Endothelial cell of umbilical vein (primary cell): ENCODE results near the gene IL6R. TPM values are rescaled to one million over a fixed set of nuclear protein-coding genes. Genes with fewer than 3 reads are reported as not detected.

ENCODE experiments used
- BruUV-seq: library from RNA; stranded (reverse); fragments of 400-500 nt; replicated peaks from 2 replicates; lab custom pipeline; 2021; lab: Mats Ljungman, UMichigan
- CTCF ChIA-PET: fragments of 300-600, 350-600 bp; sonication (Branson Sonifier 250); formaldehyde crosslinking; loops from one replicate; lab custom pipeline; 2021; ENCODE audit warnings: antibody characterized with exemption, inconsistent platforms; lab: Charles Lee
- POLR2A ChIA-PET: fragments of 300-600, 350-600 bp; sonication (Branson Sonifier 250); formaldehyde crosslinking; loops from one replicate; lab custom pipeline; 2021; ENCODE audit warnings: antibody characterized with exemption, inconsistent platforms; lab: Charles Lee
- DNase-seq: peaks from one replicate; pipeline ENCODE4 v3.0.0-alpha.2; 2011; ENCODE audit warnings: low read depth, low spot score
- FAIRE-seq: peaks from 2 replicates; lab custom pipeline; 2011; peaks lifted over from hg19 to GRCh38; lab: Jason Lieb, UNC
- H2AFZ ChIP-seq: 2 replicates; pipeline ENCODE4 v1.6.0; 2012; ENCODE audit warnings: low read depth, low read length, control low read depth, inconsistent platforms
- H3K27ac ChIP-seq: 2 replicates; pipeline ENCODE4 v1.5.1; 2011; ENCODE audit warnings: low read depth, mild to moderate bottlenecking, control low read depth, low read length, moderate library complexity; ENCODE audit not compliant: insufficient read depth
- H3K27me3 ChIP-seq, 2 experiments: 2 replicates each; pipeline versions ENCODE4 v1.6.0 to v1.6.1; 2011; ENCODE audit warnings: low read length in 2 of 2, mixed read lengths in 1 of 2; ENCODE audit not compliant: control insufficient read depth in 2 of 2, insufficient read depth in 2 of 2
- H3K36me3 ChIP-seq, 2 experiments: 2 replicates in 1 of 2; 3 replicates in 1 of 2; pipeline ENCODE4 v1.5.1; 2011; ENCODE audit warnings: low read length in 2 of 2, mild to moderate bottlenecking in 1 of 2, moderate library complexity in 1 of 2; ENCODE audit not compliant: control insufficient read depth in 2 of 2, insufficient read depth in 2 of 2; ENCODE audit errors: extremely low read depth in 1 of 2
- H3K4me1 ChIP-seq: 3 replicates; pipeline ENCODE4 v1.5.1; 2011; ENCODE audit warnings: mild to moderate bottlenecking, low read length; ENCODE audit not compliant: control insufficient read depth, insufficient read depth; ENCODE audit errors: extremely low read depth
- H3K4me2 ChIP-seq: 2 replicates; pipeline ENCODE4 v1.6.1; 2011; ENCODE audit warnings: low read length, control low read depth, mixed read lengths; ENCODE audit not compliant: insufficient read depth
- H3K4me3 ChIP-seq, 3 experiments: fragments of 200-600 bp in 1 of 3; sonication (generic), shearing (Covaris generic) in 1 of 3; replicated peaks in 1 of 3; 2 replicates each; pipeline ENCODE4 v1.5.1; 2011 to 2016; ENCODE audit warnings: control low read depth in 3 of 3, low read length in 3 of 3, mild to moderate bottlenecking in 2 of 3, inconsistent platforms in 1 of 3, low read depth in 1 of 3, moderate library complexity in 1 of 3; ENCODE audit not compliant: insufficient read depth in 1 of 3
- H3K79me2 ChIP-seq: 2 replicates; pipeline ENCODE4 v1.6.0; 2012; ENCODE audit warnings: low read length, inconsistent platforms; ENCODE audit not compliant: control insufficient read depth, insufficient read depth
- H3K9ac ChIP-seq: replicated peaks from 2 replicates; pipeline ENCODE3; 2011; ENCODE audit warnings: low read length, control low read depth; ENCODE audit not compliant: insufficient read depth; ENCODE audit errors: extremely low read depth
- H3K9me1 ChIP-seq: replicated peaks from 3 replicates; pipeline ENCODE4 v1.6.0; 2011; ENCODE audit warnings: mild to moderate bottlenecking, low read length; ENCODE audit not compliant: control insufficient read depth, insufficient read depth; ENCODE audit errors: extremely low read depth
- H3K9me3 ChIP-seq: replicated peaks from 2 replicates; pipeline ENCODE4 v1.5.1; 2012; ENCODE audit warnings: low read length, inconsistent platforms; ENCODE audit not compliant: control insufficient read depth, insufficient read depth
- H4K20me1 ChIP-seq: replicated peaks from 2 replicates; pipeline ENCODE3; 2011; ENCODE audit warnings: mild to moderate bottlenecking, low read length; ENCODE audit not compliant: control insufficient read depth, insufficient read depth; ENCODE audit errors: extremely low read depth
- CTCF ChIP-seq, 2 donors: IDR thresholded peaks; 1 replicate in 1 of 2; 2 replicates in 1 of 2; pipeline ENCODE4 v1.5.1; 2011; ENCODE audit warnings: low read length in 2 of 2, mild to moderate bottlenecking in 2 of 2, moderate library complexity in 2 of 2, control low read depth in 1 of 2, inconsistent platforms in 1 of 2, low read depth in 1 of 2; ENCODE audit not compliant: insufficient read depth in 1 of 2; ENCODE audit errors: extremely low read depth in 1 of 2
- EZH2 ChIP-seq: IDR thresholded peaks from 2 replicates; pipeline ENCODE4 v1.6.1; 2012; ENCODE audit warnings: borderline replicate concordance, low read depth, mild to moderate bottlenecking, moderate library complexity, low read length, inconsistent platforms; ENCODE audit not compliant: severe bottlenecking
- FOS ChIP-seq: IDR thresholded peaks from 2 replicates; pipeline ENCODE4 v1.6.1; 2011; ENCODE audit warnings: mild to moderate bottlenecking, low read length, moderate library complexity, borderline replicate concordance; ENCODE audit not compliant: insufficient read depth
- GATA2 ChIP-seq: IDR thresholded peaks from 2 replicates; pipeline ENCODE4 v1.7.0; 2011; ENCODE audit warnings: low read depth, mild to moderate bottlenecking, moderate library complexity, mixed read lengths, low read length; ENCODE audit not compliant: insufficient read length, insufficient read depth
- JUN ChIP-seq: IDR thresholded peaks from 2 replicates; pipeline ENCODE4 v1.6.1; 2011; ENCODE audit warnings: borderline replicate concordance, low read depth; ENCODE audit not compliant: insufficient read length, insufficient read depth
- MAX ChIP-seq: IDR thresholded peaks from 2 replicates; pipeline ENCODE4 v1.6.1; 2011; ENCODE audit not compliant: insufficient read depth, insufficient read length
- MYC ChIP-seq: IDR thresholded peaks from one replicate; pipeline ENCODE4 v1.6.1; 2011; ENCODE audit warnings: mild to moderate bottlenecking, low read depth, low read length
- POLR2A ChIP-seq: IDR thresholded peaks from 2 replicates; pipeline ENCODE4 v1.6.1; 2012; ENCODE audit warnings: low read depth, mild to moderate bottlenecking, control low read depth, low read length
- POLR2AphosphoS5 ChIP-seq: IDR thresholded peaks from 2 replicates; pipeline ENCODE4 v1.6.1; 2012; ENCODE audit warnings: low read depth, mild to moderate bottlenecking, control low read depth, low read length, moderate library complexity; ENCODE audit not compliant: insufficient read depth
- dilution Hi-C: fragments of 300-500 bp; cut with MboI; formaldehyde crosslinking; loops from one replicate; pipeline ENCODE4 v1.15.0; 2019; ENCODE audit warnings: low sequenced_read_pairs; ENCODE audit not compliant: extremely low pct_ligation_motif_present
- intact Hi-C: fragments of 100-400 bp; cut with micrococcal nuclease; formaldehyde crosslinking; loops from one replicate; pipeline ENCODE4 v1.10.0; 2022
- polyA plus RNA-seq, 4 experiments: library from polyadenylated mRNA; depleted of rRNA in 3 of 4; stranded (reverse) in 3 of 4; unstranded in 1 of 4; fragments of >200 nt; gene quantifications; 2 replicates each; pipeline versions ENCODE4 v1.2.1 to v1.2.3, GENCODE V29; 2011 to 2012; ENCODE audit warnings: missing spikeins in 1 of 4
- total RNA-seq: library from RNA; stranded (reverse); gene quantifications from 2 replicates; pipeline ENCODE4 v1.2.3, GENCODE V29; 2021

The IL6R gene
- total and polyA plus RNA-seq, 2 donors (not counting 3 experiments of a cell fraction or from before 2014, with no cell fraction given) = 4.8 to 5.1 TPM

- ChIA-PET POLR2A (interaction anchor here (0.6 kb wide), 1 partner anchor 382 kb away, joined by 3 read pairs; no protein-coding TSS in a partner anchor), CTCF (interaction anchor here (0.8 to 0.9 kb wide), 2 partner anchors 9 to 25 kb away, joined by 3 to 4 read pairs; no protein-coding TSS in a partner anchor)
- no peak overlapping the region for H3K4me2 ChIP-seq
- FAIRE-seq (no peak), DNase-seq (no peak)
- no peaks in the 10 kb centered on the region for H3K79me2 ChIP-seq
- dilution Hi-C loops = no loop called here
- no peaks in the 10 kb centered on the region for H3K27me3 ChIP-seq
- BruUV-seq = no TSS peak
- intact Hi-C loops = no loop called here
- H3K36me3 ChIP-seq = no peaks in the 10 kb centered on the region
- no peaks in the 10 kb centered on the region for H3K9me1 ChIP-seq
- no peak overlapping the region for H3K9ac ChIP-seq
- peaks cover 2% of the 10 kb centered on the region for H3K4me1 ChIP-seq
- no peaks in the 10 kb centered on the region for H3K9me3 ChIP-seq
- no peak overlapping the region for H3K4me3 ChIP-seq
- H2AFZ ChIP-seq = no peak overlapping the region
- no peak for TF ChIP-seq JUN
- TF ChIP-seq MYC = no peak
- TF ChIP-seq MAX = no peak
- TF ChIP-seq POLR2A = no peak
- no peak for TF ChIP-seq GATA2
- no peak for TF ChIP-seq POLR2AphosphoS5
- no peak for TF ChIP-seq FOS
- TF ChIP-seq CTCF (IDR thresholded peaks at IDR 0.05; ENCODE audit: extremely low read depth in 1 of 2, insufficient read depth in 1 of 2, low read depth in 1 of 2, low read length in 2 of 2) = no peak
- no peak for TF ChIP-seq EZH2
- H4K20me1 ChIP-seq = no peaks in the 10 kb centered on the region
- H3K27ac ChIP-seq = no peak overlapping the region
Observed at GRCh38 chr1:154398141-154398540, 7.0 kb upstream of the IL6R start.
